ENCODE results near the gene CABLES2.

DNA sequence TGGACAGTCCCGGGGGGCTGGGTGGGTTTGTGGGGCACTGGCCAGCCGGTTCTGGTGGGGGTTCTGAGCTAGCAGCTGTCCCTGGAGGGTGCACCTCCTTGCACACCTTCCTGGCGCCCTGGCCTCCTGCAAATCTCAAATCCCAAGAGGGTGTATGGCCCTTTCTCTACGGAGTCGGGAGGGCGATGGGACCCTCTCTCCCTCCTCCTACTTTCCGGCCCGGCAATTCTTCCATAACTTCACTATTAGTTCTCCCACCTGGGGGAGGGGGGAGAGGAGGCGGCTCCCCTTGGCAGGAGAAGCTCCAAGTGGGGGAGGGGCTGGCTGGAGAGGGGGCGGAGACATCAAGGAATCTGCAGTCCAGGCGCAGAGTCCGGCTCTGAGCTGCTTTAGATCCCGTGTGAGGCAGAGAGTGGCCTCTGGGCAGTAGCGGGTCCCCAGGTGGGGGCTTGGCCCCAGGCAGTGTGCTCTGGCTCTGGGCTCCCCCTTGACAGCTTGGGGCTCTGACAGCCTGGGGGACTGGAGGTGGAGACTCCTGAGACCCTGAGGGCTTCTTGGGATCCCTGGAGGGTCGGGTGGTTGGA is 38.6 kb downstream of the CABLES2 start:
- TF ChIP-seq, protein P1, sequence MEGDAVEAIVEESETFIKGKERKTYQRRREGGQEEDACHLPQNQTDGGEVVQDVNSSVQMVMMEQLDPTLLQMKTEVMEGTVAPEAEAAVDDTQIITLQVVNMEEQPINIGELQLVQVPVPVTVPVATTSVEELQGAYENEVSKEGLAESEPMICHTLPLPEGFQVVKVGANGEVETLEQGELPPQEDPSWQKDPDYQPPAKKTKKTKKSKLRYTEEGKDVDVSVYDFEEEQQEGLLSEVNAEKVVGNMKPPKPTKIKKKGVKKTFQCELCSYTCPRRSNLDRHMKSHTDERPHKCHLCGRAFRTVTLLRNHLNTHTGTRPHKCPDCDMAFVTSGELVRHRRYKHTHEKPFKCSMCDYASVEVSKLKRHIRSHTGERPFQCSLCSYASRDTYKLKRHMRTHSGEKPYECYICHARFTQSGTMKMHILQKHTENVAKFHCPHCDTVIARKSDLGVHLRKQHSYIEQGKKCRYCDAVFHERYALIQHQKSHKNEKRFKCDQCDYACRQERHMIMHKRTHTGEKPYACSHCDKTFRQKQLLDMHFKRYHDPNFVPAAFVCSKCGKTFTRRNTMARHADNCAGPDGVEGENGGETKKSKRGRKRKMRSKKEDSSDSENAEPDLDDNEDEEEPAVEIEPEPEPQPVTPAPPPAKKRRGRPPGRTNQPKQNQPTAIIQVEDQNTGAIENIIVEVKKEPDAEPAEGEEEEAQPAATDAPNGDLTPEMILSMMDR (IDR thresholded peaks at IDR 0.05) = no peak
- TF ChIP-seq POLR2A (IDR thresholded peaks at IDR 0.05; ENCODE audit: low read length) = peak; percentile 24
- TF ChIP-seq, protein P2, sequence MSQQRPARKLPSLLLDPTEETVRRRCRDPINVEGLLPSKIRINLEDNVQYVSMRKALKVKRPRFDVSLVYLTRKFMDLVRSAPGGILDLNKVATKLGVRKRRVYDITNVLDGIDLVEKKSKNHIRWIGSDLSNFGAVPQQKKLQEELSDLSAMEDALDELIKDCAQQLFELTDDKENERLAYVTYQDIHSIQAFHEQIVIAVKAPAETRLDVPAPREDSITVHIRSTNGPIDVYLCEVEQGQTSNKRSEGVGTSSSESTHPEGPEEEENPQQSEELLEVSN (IDR thresholded peaks at IDR 0.05; ENCODE audit: borderline replicate concordance, low read depth) = no peak
- TF ChIP-seq HDAC2 (IDR thresholded peaks at IDR 0.05) = no peak
- TF ChIP-seq EHMT2 (IDR thresholded peaks at IDR 0.05; ENCODE audit: low read depth) = no peak
- TF ChIP-seq RAD21 (conservative IDR thresholded peaks at IDR 0.05 in 1 of 2, IDR thresholded peaks at IDR 0.05 in 1 of 2) = no peak; a peak in 1 of 5 replicates
- TF ChIP-seq EP300 (IDR thresholded peaks at IDR 0.05) = no peak
- TF ChIP-seq, protein P3, sequence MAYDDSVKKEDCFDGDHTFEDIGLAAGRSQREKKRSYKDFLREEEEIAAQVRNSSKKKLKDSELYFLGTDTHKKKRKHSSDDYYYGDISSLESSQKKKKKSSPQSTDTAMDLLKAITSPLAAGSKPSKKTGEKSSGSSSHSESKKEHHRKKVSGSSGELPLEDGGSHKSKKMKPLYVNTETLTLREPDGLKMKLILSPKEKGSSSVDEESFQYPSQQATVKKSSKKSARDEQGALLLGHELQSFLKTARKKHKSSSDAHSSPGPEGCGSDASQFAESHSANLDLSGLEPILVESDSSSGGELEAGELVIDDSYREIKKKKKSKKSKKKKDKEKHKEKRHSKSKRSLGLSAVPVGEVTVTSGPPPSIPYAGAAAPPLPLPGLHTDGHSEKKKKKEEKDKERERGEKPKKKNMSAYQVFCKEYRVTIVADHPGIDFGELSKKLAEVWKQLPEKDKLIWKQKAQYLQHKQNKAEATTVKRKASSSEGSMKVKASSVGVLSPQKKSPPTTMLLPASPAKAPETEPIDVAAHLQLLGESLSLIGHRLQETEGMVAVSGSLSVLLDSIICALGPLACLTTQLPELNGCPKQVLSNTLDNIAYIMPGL (CRISPR knock-in tag; IDR thresholded peaks at IDR 0.05; ENCODE audit: borderline replicate concordance) = no peak
